GM12878 (cell line): ENCODE results near the gene GRK6. TPM values are rescaled to one million over a fixed set of nuclear protein-coding genes. Genes with fewer than 3 reads are reported as not detected.

Experiments
- ATAC-seq: fragments of 200-7000 bp; cut with Tn5 transposase; 3 replicates; pipeline ENCODE4 v1.9.1; 2020; ENCODE audit warnings: mild to moderate bottlenecking, moderate library complexity
- BruUV-seq: library from RNA; stranded (reverse); fragments of 400-500 nt; replicated peaks from 2 replicates; lab custom pipeline; 2021; lab: Mats Ljungman, UMichigan
- CTCF ChIA-PET: fragments of 300-600 bp; sonication (Branson Sonifier 250); formaldehyde crosslinking; extraction: SDS; loops from one replicate; lab custom pipeline; 2021; ENCODE audit warnings: inconsistent platforms; lab: Yijun Ruan, JAX
- POLR2A ChIA-PET: fragments of 350-600 bp; formaldehyde crosslinking; extraction: SDS; loops from one replicate; lab custom pipeline; 2021; ENCODE audit warnings: inconsistent platforms; lab: Charles Lee
- RAD21 ChIA-PET: fragments of 300-600 bp; sonication (Branson Sonifier 250); formaldehyde crosslinking; loops from one replicate; lab custom pipeline; 2023; ENCODE audit warnings: antibody characterized with exemption; ENCODE audit not compliant: unreplicated experiment; lab: Charles Lee
- SMC1A ChIA-PET: fragments of 300-600 bp; sonication (Branson Sonifier 250); formaldehyde crosslinking; loops from one replicate; lab custom pipeline; 2023; ENCODE audit not compliant: unreplicated experiment, uncharacterized antibody; lab: Charles Lee
- DNase-seq: peaks from one replicate; pipeline ENCODE4 v3.0.0-alpha.2; 2011; ENCODE audit warnings: low read depth, low spot score
- FAIRE-seq: peaks from 3 replicates; lab custom pipeline; 2011; peaks lifted over from hg19 to GRCh38; lab: Jason Lieb, UNC
- H2AFZ ChIP-seq: 2 replicates; pipeline ENCODE4 v1.6.0; 2011; ENCODE audit warnings: low read depth, low read length, control low read depth; ENCODE audit not compliant: control insufficient read depth
- H3K27ac ChIP-seq: 2 replicates; pipeline ENCODE4 v1.5.1; 2011; ENCODE audit warnings: control low read depth; ENCODE audit not compliant: control insufficient read depth, insufficient read depth
- H3K27me3 ChIP-seq, 2 experiments: replicated peaks in 1 of 2; 2 replicates each; pipeline versions ENCODE4 v1.6.0 to v1.6.1; 2011; ENCODE audit warnings: low read length in 1 of 2; ENCODE audit not compliant: control insufficient read depth in 2 of 2, insufficient read depth in 2 of 2
- H3K36me3 ChIP-seq, 2 experiments: 2 replicates each; pipeline ENCODE4 v1.5.1; 2011; ENCODE audit warnings: low read length in 1 of 2; ENCODE audit not compliant: control insufficient read depth in 2 of 2, insufficient read depth in 2 of 2
- H3K4me1 ChIP-seq: 2 replicates; pipeline ENCODE4 v1.6.1; 2011; ENCODE audit warnings: mild to moderate bottlenecking, low read length, moderate library complexity, mixed read lengths; ENCODE audit not compliant: control insufficient read depth, insufficient read depth
- H3K4me2 ChIP-seq: 2 replicates; pipeline ENCODE4 v1.6.0; 2011; ENCODE audit warnings: control low read depth; ENCODE audit not compliant: control insufficient read depth, insufficient read depth
- H3K4me3 ChIP-seq: fragments of 200-600 bp; sonication (generic); 2 replicates; pipeline ENCODE4 v1.5.1; 2016
- H3K79me2 ChIP-seq: 2 replicates; pipeline ENCODE4 v1.6.0; 2011; ENCODE audit warnings: low read length; ENCODE audit not compliant: control insufficient read depth, insufficient read depth
- H3K9ac ChIP-seq: 2 replicates; pipeline ENCODE4 v1.8.0; 2011; ENCODE audit warnings: low read length, control low read depth, mixed read lengths; ENCODE audit not compliant: control insufficient read depth, insufficient read depth
- H3K9me3 ChIP-seq: replicated peaks from 3 replicates; pipeline ENCODE4 v1.5.1; 2011; ENCODE audit warnings: mild to moderate bottlenecking, low read length; ENCODE audit not compliant: control insufficient read depth, insufficient read depth
- H4K20me1 ChIP-seq: 2 replicates; pipeline ENCODE4 v1.6.0; 2011; ENCODE audit not compliant: control insufficient read depth, insufficient read depth
- CHD2 ChIP-seq: IDR thresholded peaks from 2 replicates; pipeline ENCODE4 v1.6.1; 2011; ENCODE audit warnings: low read depth, low read length, improper control_type of control experiment, borderline replicate concordance
- JUNB ChIP-seq: IDR thresholded peaks from 2 replicates; pipeline ENCODE4 v1.6.1; 2016; ENCODE audit warnings: antibody characterized with exemption, mild to moderate bottlenecking
- NR2F1 ChIP-seq: fragments of 450-650 bp; conservative IDR thresholded peaks from 2 replicates; pipeline ENCODE4 v1.6.1; 2017; ENCODE audit warnings: mild to moderate bottlenecking
- RCOR1 ChIP-seq: conservative IDR thresholded peaks from 2 replicates; pipeline ENCODE4 v1.6.1; 2012; ENCODE audit warnings: low read depth, low read length, improper control_type of control experiment
- REST ChIP-seq: IDR thresholded peaks from 2 replicates; pipeline ENCODE4 v1.6.1; 2012; ENCODE audit warnings: mild to moderate bottlenecking, low read depth, low read length
- SMC3 ChIP-seq: IDR thresholded peaks from 2 replicates; pipeline ENCODE4 v1.6.1; 2011; ENCODE audit warnings: low read length, improper control_type of control experiment, borderline replicate concordance
- SPI1 ChIP-seq: IDR thresholded peaks from 2 replicates; pipeline ENCODE4 v1.6.1; 2011; ENCODE audit warnings: low read depth, mild to moderate bottlenecking, low read length, moderate library complexity, borderline replicate concordance; ENCODE audit not compliant: insufficient read depth
- STAT1 ChIP-seq: fragments of 450-650 bp; conservative IDR thresholded peaks from 2 replicates; pipeline ENCODE4 v1.6.1; 2014; ENCODE audit warnings: antibody characterized with exemption, mild to moderate bottlenecking
- WGBS: methylation state at CpG from one replicate; pipeline ENCODE4 v1.1.6; 2016; ENCODE audit warnings: low lambda C conversion rate; ENCODE audit not compliant: insufficient replicate concordance, insufficient coverage; ENCODE audit errors: missing lambda C conversion rate; 5-methylcytosine and 5-hydroxymethylcytosine counted together
- in situ Hi-C: fragments of 300-500 bp; cut with MboI; formaldehyde crosslinking; loops from 9 replicates; pipeline ENCODE4 v1.14.3; 2018; ENCODE audit warnings: mixed read lengths
- intact Hi-C: fragments of 100-400 bp; cut with micrococcal nuclease; formaldehyde crosslinking; loops from one replicate; pipeline ENCODE4 v1.14.2; 2022; ENCODE audit not compliant: unreplicated experiment
- polyA plus RNA-seq, 11 experiments: library from polyadenylated mRNA; depleted of rRNA in 4 of 11; unstranded in 6 of 11; stranded (reverse) in 5 of 11; fragments of >200 nt; fragmentation: Nextera tagmentation in 4 of 11; fragmentation: Illumina TruSeq in 1 of 11; extraction: Ambion mirVana in 4 of 11; extraction: Trizol in 1 of 11; gene quantifications; 1 replicate in 1 of 11; 2 replicates in 10 of 11; pipeline versions ENCODE4 v1.2.1 to v1.2.3, GENCODE V29; 2011 to 2016; ENCODE audit warnings: inconsistent platforms in 2 of 11, missing spikeins in 2 of 11, low read depth in 1 of 11
- total RNA-seq, 4 experiments: library from RNA; depleted of rRNA in 3 of 4; stranded (reverse); fragments of >200 nt in 3 of 4; fragmentation: Illumina TruSeq in 1 of 4; extraction: Trizol in 1 of 4; gene quantifications; 2 replicates each; pipeline versions ENCODE4 v1.2.1 to v1.2.3, GENCODE V29; 2013 to 2021
- TF ChIP-seq, protein P1 (sequence below): fragments of 450-650 bp; IDR thresholded peaks from 2 replicates; pipeline ENCODE4 v1.6.1; 2017; ENCODE audit warnings: mild to moderate bottlenecking
- TF ChIP-seq, protein P2 (sequence below): fragments of 450-650 bp; conservative IDR thresholded peaks from 2 replicates; pipeline ENCODE4 v1.6.1; 2017; ENCODE audit warnings: mild to moderate bottlenecking, moderate library complexity
- TF ChIP-seq, protein P3 (sequence below): IDR thresholded peaks from 2 replicates; pipeline ENCODE4 v1.6.1; 2012; ENCODE audit warnings: improper control_type of control experiment, low read depth, low read length; ENCODE audit not compliant: insufficient replicate concordance

GRK6 gene
- total and polyA plus RNA-seq, 10 of the 15 experiments (the other 5 are each of a cell fraction or from before 2014, with no cell fraction given): 0.79 to 124 (median 41.6) TPM

- no peak overlapping the region for H2AFZ ChIP-seq
- no peaks in the 10 kb centered on the region for H3K4me1 ChIP-seq
- H3K9me3 ChIP-seq: no peaks in the 10 kb centered on the region
- no peak overlapping the region for H3K4me2 ChIP-seq
- SMC1A ChIA-PET: interaction anchor here (1.6 kb wide), 1 partner anchor 17 kb away, joined by 4 read pairs; no protein-coding TSS in a partner anchor
- WGBS: 72% methylated on average over 8 of the region's 8 CpGs
- no peak overlapping the region for H3K9ac ChIP-seq
- no peaks in the 10 kb centered on the region for H4K20me1 ChIP-seq
- RAD21 ChIA-PET: no interaction called here
- DNase-seq: no peak
- intact Hi-C loops (no loop called here), in situ Hi-C loops (loop anchor here (25.0 kb wide), 1 partner anchor 1359 kb away; no protein-coding TSS in a partner anchor)
- CTCF ChIA-PET: interaction anchor here (1.7 kb wide), 1 partner anchor 86 kb away, joined by 4 read pairs; no protein-coding TSS in a partner anchor
- no peaks in the 10 kb centered on the region for H3K27me3 ChIP-seq
- H3K36me3 ChIP-seq: no peaks in the 10 kb centered on the region
- POLR2A ChIA-PET: no interaction called here
- no peaks in the 10 kb centered on the region for H3K79me2 ChIP-seq
- FAIRE-seq: no peak
- no peak overlapping the region for H3K27ac ChIP-seq
- H3K4me3 ChIP-seq: no peak overlapping the region
- no peak for ATAC-seq
- no TSS peak for BruUV-seq
- no peak for TF ChIP-seq REST
- no peak for TF ChIP-seq NR2F1
- TF ChIP-seq JUNB: no peak
- no peak for TF ChIP-seq STAT1
- no peak for TF ChIP-seq SPI1
- TF ChIP-seq, protein P1, sequence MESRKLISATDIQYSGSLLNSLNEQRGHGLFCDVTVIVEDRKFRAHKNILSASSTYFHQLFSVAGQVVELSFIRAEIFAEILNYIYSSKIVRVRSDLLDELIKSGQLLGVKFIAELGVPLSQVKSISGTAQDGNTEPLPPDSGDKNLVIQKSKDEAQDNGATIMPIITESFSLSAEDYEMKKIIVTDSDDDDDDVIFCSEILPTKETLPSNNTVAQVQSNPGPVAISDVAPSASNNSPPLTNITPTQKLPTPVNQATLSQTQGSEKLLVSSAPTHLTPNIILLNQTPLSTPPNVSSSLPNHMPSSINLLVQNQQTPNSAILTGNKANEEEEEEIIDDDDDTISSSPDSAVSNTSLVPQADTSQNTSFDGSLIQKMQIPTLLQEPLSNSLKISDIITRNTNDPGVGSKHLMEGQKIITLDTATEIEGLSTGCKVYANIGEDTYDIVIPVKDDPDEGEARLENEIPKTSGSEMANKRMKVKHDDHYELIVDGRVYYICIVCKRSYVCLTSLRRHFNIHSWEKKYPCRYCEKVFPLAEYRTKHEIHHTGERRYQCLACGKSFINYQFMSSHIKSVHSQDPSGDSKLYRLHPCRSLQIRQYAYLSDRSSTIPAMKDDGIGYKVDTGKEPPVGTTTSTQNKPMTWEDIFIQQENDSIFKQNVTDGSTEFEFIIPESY: no peak
- TF ChIP-seq SMC3: no peak
- TF ChIP-seq, protein P2, sequence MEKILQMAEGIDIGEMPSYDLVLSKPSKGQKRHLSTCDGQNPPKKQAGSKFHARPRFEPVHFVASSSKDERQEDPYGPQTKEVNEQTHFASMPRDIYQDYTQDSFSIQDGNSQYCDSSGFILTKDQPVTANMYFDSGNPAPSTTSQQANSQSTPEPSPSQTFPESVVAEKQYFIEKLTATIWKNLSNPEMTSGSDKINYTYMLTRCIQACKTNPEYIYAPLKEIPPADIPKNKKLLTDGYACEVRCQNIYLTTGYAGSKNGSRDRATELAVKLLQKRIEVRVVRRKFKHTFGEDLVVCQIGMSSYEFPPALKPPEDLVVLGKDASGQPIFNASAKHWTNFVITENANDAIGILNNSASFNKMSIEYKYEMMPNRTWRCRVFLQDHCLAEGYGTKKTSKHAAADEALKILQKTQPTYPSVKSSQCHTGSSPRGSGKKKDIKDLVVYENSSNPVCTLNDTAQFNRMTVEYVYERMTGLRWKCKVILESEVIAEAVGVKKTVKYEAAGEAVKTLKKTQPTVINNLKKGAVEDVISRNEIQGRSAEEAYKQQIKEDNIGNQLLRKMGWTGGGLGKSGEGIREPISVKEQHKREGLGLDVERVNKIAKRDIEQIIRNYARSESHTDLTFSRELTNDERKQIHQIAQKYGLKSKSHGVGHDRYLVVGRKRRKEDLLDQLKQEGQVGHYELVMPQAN: no peak
- no peak for TF ChIP-seq RCOR1
- TF ChIP-seq, protein P3, sequence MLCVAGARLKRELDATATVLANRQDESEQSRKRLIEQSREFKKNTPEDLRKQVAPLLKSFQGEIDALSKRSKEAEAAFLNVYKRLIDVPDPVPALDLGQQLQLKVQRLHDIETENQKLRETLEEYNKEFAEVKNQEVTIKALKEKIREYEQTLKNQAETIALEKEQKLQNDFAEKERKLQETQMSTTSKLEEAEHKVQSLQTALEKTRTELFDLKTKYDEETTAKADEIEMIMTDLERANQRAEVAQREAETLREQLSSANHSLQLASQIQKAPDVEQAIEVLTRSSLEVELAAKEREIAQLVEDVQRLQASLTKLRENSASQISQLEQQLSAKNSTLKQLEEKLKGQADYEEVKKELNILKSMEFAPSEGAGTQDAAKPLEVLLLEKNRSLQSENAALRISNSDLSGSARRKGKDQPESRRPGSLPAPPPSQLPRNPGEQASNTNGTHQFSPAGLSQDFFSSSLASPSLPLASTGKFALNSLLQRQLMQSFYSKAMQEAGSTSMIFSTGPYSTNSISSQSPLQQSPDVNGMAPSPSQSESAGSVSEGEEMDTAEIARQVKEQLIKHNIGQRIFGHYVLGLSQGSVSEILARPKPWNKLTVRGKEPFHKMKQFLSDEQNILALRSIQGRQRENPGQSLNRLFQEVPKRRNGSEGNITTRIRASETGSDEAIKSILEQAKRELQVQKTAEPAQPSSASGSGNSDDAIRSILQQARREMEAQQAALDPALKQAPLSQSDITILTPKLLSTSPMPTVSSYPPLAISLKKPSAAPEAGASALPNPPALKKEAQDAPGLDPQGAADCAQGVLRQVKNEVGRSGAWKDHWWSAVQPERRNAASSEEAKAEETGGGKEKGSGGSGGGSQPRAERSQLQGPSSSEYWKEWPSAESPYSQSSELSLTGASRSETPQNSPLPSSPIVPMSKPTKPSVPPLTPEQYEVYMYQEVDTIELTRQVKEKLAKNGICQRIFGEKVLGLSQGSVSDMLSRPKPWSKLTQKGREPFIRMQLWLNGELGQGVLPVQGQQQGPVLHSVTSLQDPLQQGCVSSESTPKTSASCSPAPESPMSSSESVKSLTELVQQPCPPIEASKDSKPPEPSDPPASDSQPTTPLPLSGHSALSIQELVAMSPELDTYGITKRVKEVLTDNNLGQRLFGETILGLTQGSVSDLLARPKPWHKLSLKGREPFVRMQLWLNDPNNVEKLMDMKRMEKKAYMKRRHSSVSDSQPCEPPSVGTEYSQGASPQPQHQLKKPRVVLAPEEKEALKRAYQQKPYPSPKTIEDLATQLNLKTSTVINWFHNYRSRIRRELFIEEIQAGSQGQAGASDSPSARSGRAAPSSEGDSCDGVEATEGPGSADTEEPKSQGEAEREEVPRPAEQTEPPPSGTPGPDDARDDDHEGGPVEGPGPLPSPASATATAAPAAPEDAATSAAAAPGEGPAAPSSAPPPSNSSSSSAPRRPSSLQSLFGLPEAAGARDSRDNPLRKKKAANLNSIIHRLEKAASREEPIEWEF: no peak
- no peak for TF ChIP-seq CHD2
Observed at GRCh38 chr5:177396078-177396477, 30.4 kb upstream of the GRK6 start.
